ENCODE results near the gene EN2. TPM values are rescaled to one million over a fixed set of nuclear protein-coding genes. Genes with fewer than 3 reads are reported as not detected.

Gene EN2
- total and polyA plus RNA-seq, 2 of the 13 experiments (the other 11 are each of a cell fraction or from before 2014, with no cell fraction given) = not detected

DNA sequence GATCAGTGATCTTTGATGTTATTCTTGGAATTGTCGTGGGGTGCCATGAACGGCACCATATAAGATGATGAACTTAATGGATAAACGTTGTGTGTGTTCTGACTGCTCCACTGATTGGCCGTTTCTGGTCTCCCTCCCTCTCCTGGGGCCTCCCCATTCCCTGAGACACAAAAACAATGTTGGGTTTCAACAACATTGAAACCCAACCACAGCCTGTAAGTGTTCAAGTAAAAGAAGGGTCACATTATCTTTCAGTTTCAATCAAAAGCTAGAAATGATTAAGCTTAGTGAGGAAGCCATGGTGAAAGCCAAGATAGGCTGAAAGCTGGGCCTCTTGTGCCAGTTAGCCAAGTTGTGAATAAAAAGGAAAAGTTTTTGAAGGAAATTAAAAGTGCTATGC is 19.5 kb downstream of the EN2 start (continued):
- TF ChIP-seq, protein P1, sequence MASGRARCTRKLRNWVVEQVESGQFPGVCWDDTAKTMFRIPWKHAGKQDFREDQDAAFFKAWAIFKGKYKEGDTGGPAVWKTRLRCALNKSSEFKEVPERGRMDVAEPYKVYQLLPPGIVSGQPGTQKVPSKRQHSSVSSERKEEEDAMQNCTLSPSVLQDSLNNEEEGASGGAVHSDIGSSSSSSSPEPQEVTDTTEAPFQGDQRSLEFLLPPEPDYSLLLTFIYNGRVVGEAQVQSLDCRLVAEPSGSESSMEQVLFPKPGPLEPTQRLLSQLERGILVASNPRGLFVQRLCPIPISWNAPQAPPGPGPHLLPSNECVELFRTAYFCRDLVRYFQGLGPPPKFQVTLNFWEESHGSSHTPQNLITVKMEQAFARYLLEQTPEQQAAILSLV (CRISPR knock-in tag; IDR thresholded peaks at IDR 0.05; ENCODE audit: borderline replicate concordance) = no peak
- TF ChIP-seq, protein P2, sequence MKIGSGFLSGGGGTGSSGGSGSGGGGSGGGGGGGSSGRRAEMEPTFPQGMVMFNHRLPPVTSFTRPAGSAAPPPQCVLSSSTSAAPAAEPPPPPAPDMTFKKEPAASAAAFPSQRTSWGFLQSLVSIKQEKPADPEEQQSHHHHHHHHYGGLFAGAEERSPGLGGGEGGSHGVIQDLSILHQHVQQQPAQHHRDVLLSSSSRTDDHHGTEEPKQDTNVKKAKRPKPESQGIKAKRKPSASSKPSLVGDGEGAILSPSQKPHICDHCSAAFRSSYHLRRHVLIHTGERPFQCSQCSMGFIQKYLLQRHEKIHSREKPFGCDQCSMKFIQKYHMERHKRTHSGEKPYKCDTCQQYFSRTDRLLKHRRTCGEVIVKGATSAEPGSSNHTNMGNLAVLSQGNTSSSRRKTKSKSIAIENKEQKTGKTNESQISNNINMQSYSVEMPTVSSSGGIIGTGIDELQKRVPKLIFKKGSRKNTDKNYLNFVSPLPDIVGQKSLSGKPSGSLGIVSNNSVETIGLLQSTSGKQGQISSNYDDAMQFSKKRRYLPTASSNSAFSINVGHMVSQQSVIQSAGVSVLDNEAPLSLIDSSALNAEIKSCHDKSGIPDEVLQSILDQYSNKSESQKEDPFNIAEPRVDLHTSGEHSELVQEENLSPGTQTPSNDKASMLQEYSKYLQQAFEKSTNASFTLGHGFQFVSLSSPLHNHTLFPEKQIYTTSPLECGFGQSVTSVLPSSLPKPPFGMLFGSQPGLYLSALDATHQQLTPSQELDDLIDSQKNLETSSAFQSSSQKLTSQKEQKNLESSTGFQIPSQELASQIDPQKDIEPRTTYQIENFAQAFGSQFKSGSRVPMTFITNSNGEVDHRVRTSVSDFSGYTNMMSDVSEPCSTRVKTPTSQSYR (CRISPR knock-in tag; IDR thresholded peaks at IDR 0.05; ENCODE audit: borderline replicate concordance) = no peak
- TF ChIP-seq MED8 (CRISPR knock-in tag; IDR thresholded peaks at IDR 0.05; ENCODE audit: insufficient replicate concordance) (no peak), TBX2 (CRISPR knock-in tag; IDR thresholded peaks at IDR 0.05; ENCODE audit: borderline replicate concordance) (no peak), NFE2 (CRISPR knock-in tag; IDR thresholded peaks at IDR 0.05) (no peak), NFIB (CRISPR knock-in tag; IDR thresholded peaks at IDR 0.05; ENCODE audit: borderline replicate concordance) (no peak), TARDBP (CRISPR knock-in tag; IDR thresholded peaks at IDR 0.05) (no peak), TGIF2 (CRISPR knock-in tag; IDR thresholded peaks at IDR 0.05) (no peak), ETV6 (CRISPR knock-in tag; conservative IDR thresholded peaks at IDR 0.05) (no peak), SRF (IDR thresholded peaks at IDR 0.05; ENCODE audit: low read depth, low read length) (no peak), GATAD2A (CRISPR knock-in tag; IDR thresholded peaks at IDR 0.05) (no peak)
- TF ChIP-seq, protein P3, sequence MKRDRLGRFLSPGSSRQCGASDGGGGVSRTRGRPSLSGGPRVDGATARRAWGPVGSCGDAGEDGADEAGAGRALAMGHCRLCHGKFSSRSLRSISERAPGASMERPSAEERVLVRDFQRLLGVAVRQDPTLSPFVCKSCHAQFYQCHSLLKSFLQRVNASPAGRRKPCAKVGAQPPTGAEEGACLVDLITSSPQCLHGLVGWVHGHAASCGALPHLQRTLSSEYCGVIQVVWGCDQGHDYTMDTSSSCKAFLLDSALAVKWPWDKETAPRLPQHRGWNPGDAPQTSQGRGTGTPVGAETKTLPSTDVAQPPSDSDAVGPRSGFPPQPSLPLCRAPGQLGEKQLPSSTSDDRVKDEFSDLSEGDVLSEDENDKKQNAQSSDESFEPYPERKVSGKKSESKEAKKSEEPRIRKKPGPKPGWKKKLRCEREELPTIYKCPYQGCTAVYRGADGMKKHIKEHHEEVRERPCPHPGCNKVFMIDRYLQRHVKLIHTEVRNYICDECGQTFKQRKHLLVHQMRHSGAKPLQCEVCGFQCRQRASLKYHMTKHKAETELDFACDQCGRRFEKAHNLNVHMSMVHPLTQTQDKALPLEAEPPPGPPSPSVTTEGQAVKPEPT (CRISPR knock-in tag; IDR thresholded peaks at IDR 0.05; ENCODE audit: low read depth) = no peak

All from HepG2 (cell line).